Activated naive CD8-positive, alpha-beta T cell treated with anti-CD3 and anti-CD28 coated beads, Interleukin-2, amount 50 U/mL, for 16 hours (primary cell): Measurements from ENCODE around the gene ABCC4.

Experiments
- DNase-seq: peaks from one replicate; pipeline ENCODE4 v3.0.0-alpha.2; 2020; ENCODE audit warnings: low read depth, low spot score

ABCC4 gene

DNA sequence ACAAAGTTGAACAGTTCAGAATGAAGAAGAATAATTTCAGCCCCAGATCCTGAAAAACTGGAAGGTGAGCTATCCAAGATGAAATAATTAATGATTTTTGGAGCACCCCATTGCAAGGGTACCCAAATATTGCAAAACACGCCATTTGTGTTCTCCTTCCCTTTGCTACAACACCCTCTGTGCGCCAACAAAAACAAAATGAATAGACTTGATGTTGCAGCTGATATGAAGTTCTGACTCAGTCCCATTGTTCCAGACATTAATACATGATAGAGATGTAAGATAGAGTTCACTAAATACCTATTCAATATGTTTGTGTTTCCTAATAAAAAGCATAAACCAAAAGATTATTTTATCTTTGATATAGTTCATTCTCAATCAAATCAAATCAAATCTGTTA, 301.4 kb downstream of the ABCC4 start:
- DNase-seq = no peak

DNA sequence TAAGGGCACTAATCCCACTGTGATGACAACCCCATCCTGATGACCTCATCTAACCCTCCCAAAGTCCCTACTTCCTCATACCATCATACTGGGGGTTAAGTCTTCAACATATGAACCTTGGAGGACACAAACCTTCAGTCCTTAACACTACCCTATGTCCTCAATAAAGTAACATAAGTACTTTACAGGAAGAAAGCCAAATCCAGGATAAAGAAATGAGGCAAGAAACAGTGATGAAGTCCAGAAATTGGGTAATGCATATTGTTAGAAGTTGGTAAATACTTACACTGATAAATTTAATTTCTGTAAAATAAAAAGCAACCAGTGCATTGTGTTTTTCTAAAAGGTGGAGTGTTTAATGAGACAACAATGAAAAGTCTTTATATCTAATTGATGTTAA, 304.1 kb downstream of the ABCC4 start:
- DNase-seq = no peak

DNA sequence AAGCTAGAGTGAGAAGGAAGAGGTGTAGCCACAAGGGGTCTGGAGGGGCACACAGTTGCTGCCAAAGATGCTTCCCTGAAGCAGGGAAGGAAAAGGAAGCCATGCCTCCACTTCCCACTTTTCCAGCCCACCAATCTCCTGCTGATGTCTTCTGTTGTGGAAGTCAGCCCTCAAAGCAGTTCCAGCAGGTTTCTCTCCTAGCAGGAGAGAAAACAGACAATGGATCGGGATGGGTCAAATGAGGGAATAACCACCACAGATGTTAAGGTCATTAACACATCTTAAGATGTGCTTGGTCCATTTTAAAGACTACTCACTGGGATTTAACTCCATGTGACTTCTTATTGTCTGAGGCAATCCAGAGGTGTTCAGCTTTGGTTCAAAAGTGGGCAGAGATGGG, 304.8 kb downstream of the ABCC4 start:
- DNase-seq = no peak

DNA sequence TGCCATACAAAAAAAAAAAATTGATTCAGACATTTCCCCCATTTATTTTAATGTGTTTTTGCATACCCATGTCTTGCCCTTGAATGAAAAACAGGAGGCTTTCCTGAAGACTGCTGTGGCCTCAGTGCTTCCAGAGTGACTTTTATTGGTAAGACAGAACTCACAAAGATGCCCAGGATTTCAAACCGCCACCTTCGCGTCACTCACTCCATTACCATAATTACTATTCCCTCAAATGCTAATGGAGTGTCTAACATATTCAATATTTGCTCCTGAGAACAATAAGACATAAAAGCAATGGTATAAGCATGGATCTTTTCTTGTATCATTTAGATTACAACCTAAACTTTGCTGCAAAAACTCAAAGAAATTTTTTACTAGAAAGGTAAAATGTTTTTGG, 306.7 kb downstream of the ABCC4 start:
- no peak for DNase-seq

DNA sequence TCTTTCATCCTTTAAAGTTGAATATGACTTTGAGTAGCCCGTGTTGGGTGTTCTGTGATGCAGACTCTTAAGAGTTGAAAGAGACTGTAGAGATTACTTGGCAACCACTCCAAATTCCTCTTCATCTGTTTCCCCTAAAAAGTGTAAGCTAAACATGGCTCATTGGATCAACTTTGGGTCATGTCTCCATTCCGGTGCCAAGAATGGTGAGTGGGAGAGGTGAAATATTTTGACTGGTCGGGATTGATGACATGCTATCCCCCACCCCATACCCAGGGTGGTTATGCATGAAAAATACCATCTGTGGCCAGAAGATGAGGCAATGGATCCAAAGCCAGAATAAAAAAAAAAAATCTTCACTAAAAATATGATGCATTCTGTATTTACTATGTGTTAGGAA, 307.6 kb downstream of the ABCC4 start:
- no peak for DNase-seq

DNA sequence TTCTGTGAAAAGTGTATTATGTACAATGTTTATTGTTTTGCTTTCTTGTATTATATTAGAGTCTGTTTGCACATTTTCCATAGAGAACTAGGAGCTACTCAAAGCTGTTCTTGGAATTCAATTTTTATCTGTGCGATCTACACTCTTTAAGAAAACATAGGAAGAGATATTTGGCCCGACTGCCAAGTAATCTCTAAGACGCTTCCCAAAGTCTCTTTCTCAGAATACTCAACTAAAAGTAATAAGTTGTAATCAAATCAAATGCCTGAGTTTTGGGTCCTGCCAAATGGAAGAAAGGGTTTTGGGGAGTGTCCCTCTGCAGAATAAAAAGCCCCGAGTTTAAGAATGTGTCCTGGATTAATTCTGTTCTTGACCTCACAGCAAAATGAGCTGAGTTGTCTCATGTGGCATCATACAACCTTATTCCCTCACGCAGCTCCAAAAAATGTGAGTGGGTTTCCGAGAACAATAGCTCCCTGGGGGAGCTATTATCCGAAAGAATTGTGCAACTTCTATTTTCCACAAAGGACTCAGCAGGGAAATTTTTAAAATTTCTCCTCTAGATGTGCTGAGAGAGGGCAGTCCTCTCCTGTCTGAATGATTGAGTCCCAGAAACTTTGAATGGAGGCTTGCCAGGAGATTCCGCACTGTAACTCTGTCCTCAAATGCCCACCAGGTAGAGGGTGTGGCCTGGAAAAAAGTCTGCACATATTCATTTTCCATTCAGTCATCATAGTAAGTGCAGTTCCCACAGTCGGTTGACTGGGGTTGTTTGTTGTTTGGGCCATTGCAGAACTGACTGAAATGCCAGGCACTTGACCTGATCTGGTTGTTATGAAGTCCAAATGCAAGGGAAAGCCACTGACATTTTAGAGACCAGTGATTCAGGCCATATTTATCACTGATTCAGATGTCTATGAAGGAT, 309.0 kb downstream of the ABCC4 start:
- no peak for DNase-seq

DNA sequence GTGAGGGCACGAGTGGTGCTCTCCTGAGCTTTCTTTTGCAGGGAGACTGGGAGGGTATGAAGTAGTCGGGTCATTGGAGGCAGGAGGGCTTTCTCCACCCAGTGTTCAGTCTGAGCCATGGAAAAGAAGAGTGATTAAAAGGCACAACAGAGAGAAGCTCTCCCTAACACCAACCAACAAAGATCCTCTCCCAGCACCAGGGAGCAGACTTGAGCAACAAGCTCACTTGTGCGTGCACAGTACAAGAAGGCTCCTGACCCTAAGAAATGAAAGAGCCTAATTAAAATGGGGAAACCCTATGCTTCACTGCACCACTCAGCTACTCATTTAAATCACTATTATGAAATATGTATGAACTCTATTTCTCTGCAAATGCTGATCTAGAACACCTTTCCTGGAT, 312.6 kb downstream of the ABCC4 start:
- no peak for DNase-seq

DNA sequence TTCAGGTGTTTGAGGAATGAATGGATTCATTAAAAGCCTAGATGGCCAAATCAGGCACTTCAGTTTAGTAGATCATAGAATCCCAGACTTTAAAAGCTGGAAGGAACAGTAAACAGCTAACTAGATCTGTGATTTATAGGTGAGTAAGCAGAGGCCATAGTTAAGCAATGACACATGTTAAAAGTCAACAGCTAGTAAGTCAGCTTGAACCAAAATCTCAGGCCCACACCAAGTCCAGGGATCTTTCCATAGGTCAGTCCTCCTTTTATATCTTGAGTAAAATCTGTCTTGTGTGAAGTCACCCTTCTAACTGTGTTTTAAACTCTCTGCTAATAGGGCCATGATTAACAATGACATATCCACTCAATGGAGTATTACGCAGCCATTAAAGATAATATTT, 313.4 kb downstream of the ABCC4 start:
- no peak for DNase-seq

DNA sequence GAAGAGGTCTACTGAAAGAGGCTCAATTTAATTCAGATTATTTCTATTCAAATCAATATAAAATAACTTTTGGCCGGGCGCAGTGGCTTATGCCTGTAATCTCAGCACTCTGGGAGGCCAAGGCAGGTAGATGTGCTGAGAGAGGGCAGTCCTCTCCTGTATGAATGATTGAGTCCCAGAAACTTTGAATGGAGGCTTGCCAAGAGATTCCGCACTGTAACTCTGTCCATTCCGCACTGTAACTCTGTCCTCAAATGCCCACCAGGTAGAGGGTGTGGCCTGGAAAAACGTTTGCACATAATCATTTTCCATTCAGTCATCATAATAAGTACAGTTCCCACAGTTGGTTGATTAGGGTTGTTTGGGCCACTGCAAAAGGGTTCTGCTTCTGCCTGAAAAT, 314.2 kb downstream of the ABCC4 start:
- no peak for DNase-seq

DNA sequence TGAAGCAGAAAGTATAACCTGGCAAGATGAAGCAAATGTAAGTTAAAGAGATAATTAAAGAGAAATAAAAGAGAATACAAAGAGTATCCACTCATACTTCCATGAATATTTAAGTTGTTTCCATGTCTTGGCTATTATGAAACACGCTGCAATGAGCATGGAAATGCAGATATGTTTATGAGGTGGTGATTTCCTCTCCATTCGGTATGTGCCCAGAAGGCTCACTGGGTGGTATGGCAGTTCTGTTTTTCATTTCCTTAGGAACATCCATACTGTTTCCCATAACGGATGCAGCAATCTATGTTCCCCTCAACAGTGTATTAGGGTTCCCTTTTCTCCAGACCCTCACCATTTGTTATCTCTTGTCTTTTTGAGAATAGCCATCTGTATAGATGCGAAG, 316.3 kb downstream of the ABCC4 start:
- no peak for DNase-seq

DNA sequence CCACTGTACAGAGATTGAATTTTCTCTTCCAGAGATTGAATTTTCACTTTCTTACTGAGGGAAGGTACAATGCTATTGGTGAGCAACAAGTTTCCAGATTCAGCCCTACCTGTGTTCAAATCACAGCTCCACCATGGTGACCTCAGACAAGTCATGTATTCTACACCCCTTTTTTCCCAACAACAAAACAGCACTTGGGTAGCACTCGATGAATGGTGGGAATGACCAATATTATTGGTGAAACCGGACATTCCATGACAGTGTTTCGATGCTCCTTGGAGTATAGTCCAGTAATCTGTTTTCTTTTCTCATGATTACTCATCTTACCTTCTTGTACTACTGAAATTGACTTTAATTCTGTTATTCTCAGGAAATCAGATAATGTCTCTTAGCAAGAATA, 322.7 kb downstream of the ABCC4 start:
- no peak for DNase-seq

DNA sequence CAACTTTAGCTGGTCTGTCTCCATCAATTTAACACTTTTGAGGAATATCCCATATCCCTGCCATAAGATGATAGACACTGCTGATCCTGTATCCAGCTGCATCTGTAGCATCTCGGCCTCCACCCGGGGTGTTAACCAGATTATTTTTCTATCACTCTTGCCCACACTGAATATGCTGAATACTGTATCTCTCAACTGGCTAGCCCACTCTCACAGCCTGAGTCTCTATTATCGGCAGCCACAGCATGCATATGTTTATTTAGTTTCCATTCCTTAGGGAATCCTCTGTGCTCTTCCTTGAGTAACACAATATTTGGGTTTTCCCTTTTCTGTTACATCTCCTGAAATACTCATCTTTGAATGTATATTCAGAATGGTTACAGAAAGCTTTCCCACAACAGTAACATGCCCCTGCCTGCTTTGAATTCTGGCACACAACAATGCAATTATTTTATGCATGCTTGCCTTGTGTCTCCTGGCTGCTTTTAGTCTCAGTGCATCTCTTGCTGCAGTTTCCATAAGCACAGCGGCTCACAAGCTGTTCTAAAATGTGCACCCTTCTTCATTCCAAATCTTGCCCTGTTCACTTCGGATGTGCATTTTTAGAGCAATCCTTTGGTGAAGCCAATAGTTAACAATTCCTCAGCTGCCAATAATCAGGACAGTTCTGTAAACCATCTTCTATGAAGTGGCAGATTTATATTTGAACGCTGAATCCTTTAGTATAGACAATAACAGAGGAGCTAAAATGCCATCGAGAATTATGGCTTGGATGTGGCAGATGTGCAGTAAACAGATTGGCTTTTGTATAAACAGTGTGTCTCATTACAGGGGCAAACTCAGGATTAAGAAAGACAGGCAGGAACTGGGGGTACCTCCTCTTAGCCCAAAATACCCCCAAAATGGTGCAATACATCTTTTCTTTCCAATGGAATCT, 327.0 kb downstream of the ABCC4 start:
- DNase-seq = no peak

DNA sequence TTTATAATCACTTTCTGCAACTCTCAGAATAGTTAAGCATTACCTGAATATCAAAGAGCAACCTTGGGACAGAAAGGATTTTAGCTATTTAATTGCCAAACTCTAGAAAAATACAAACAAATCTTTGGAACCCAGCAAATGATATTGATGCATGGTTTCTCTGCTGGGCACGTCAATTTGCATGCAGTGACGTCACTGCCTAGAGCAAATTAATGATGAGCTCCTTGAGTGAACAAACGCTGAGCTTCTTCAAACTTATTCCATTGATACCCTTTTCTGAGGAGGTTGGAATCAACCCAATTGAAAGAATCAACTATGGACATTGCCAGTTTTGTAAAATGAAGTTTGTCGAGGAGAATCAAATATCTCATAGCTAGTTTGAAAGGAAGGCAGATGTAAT, 329.0 kb downstream of the ABCC4 start:
- DNase-seq = no peak
